Activated CD4-positive, alpha-beta T cell treated with anti-CD3 and anti-CD28 coated beads, Interleukin-2, amount 50 U/mL, for 4 hours (primary cell): Measurements from ENCODE around the gene LDLRAD4.
"Not testable (repeated sequence)": the region's sequence is repeated elsewhere in the genome, so short reads cannot be mapped to it uniquely, and the experiment has no call there.

Experiments
- DNase-seq, 2 experiments: peaks; one replicate each; pipeline ENCODE4 v3.0.0-alpha.2; 2020

Gene LDLRAD4

GRCh38 chr18:13661779-13662256 is 443.3 kb downstream of the LDLRAD4 start:
- DNase-seq = no peak

- DNase-seq = no peak
These were observed 454.1 kb downstream of the LDLRAD4 start for GRCh38 chr18:13672657-13673056.

GRCh38 chr18:13676471-13676870 is 457.9 kb downstream of the LDLRAD4 start:
- DNase-seq = no peak

- not testable (repeated sequence) for DNase-seq
These were observed 458.8 kb downstream of the LDLRAD4 start for GRCh38 chr18:13677350-13677749.

DNA sequence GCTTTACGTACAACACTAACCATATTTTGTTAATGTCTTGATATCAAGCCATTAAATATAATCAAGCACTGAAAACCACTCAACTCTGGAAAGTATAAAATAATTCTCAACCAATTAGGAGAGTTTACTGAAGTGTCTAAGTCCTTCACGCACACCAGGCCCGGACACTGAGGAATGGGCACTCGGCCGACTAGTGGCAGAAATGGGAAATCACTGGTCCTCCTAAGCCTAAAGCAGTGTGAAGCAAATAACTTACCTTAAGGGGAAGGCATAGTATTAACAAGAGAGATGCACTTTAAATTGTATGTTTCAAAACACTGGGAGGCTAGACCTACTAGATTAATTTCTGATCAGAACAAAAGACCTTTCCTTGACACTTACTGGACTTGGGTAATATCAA is 462.1 kb downstream of the LDLRAD4 start:
- no peak for DNase-seq

GRCh38 chr18:13681701-13682100 is 463.1 kb downstream of the LDLRAD4 start:
- no peak for DNase-seq

DNA sequence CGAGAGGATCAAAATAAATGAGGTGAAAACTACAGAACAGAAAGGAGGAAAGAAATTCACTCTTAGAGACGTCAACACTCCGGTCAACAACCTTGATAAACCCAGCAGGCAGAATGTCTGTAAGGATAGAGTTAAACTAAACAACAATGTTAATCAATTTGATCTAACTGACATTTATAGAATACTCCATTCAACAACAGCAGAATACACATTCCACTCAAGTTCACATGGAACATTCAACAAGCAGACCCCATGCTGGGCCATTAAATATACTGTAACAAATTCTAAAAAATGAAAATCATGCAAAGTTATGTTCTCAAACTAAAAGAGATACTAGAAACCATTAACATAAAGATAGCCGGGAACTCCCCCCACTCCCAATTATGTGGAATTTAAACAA is 466.0 kb downstream of the LDLRAD4 start:
- no peak for DNase-seq

GRCh38 chr18:13688191-13689136 is 469.9 kb downstream of the LDLRAD4 start:
- no peak for DNase-seq

- not testable (repeated sequence) for DNase-seq
These were observed 471.5 kb downstream of the LDLRAD4 start for GRCh38 chr18:13690060-13690459.

- not testable (repeated sequence) for DNase-seq
These were observed 476.8 kb downstream of the LDLRAD4 start for GRCh38 chr18:13695337-13695736.

DNA sequence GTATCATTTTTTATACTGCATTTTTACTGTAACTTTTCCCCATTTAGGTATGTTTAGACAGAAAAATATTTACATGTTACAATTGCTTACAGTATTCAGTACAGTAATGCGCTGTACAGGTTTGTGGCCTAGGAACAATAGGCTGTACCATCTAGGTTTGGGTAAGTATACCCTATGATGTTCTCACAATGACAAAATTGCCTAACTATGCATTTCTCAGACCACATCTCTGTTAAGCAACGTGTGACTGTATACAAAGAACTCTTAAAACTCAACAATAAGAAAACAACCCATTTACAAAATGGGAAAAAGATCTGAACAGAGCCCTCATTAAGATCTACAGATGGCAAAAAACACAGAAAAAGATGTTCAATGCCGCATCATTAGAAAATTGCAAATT is 478.4 kb downstream of the LDLRAD4 start:
- no peak for DNase-seq

DNA sequence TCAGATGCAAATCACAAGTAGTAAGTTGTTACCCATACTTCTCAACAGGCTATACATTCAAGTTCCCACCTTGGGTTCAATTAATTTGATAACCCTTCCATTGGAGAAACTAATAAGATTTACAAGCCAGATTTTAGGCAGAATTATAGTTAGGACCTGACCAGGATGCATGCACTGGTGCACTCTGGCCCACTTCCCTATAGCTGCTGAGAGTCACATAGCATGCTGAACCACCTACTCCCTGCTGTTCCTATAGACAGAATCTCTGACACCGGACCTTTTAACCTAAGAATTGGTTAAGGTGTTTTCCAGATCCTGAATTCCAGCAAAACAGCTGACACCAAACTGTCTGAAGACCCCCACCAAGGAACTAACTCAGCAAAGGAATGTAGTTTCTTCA is 481.6 kb downstream of the LDLRAD4 start:
- DNase-seq = no peak
